HG03196 (cell line): ENCODE results near the gene CCDC178.

ENCODE experiments used
- ATAC-seq: cut with Tn5 transposase; IDR thresholded peaks from one replicate; pipeline ENCODE4 v1.9.1; 2021; ENCODE audit not compliant: unreplicated experiment

Gene CCDC178

GRCh38 chr18:33146014-33146413, 294.5 kb downstream of the CCDC178 start:
- ATAC-seq, result no peak

- ATAC-seq, result no peak
Measured at GRCh38 chr18:33135951-33136660, 304.4 kb downstream of the CCDC178 start.

- ATAC-seq, result no peak
Measured at GRCh38 chr18:33132657-33133056, 307.9 kb downstream of the CCDC178 start.

- no peak for ATAC-seq
Measured at GRCh38 chr18:33128581-33128980, 311.9 kb downstream of the CCDC178 start.

GRCh38 chr18:33123862-33124518, 316.5 kb downstream of the CCDC178 start:
- no peak for ATAC-seq

GRCh38 chr18:33116376-33116775, 324.1 kb downstream of the CCDC178 start:
- ATAC-seq, result no peak

- no peak for ATAC-seq
Measured at GRCh38 chr18:33115917-33116316, 324.6 kb downstream of the CCDC178 start.

GRCh38 chr18:33115476-33115875, 325.0 kb downstream of the CCDC178 start:
- ATAC-seq, result no peak

GRCh38 chr18:33114749-33115148, 325.8 kb downstream of the CCDC178 start:
- no peak for ATAC-seq

- ATAC-seq, result no peak
Measured at GRCh38 chr18:33113416-33113815, 327.1 kb downstream of the CCDC178 start.

- no peak for ATAC-seq
Measured at GRCh38 chr18:33107511-33107910, 333.0 kb downstream of the CCDC178 start.

GRCh38 chr18:33101316-33101715, 339.2 kb downstream of the CCDC178 start:
- no peak for ATAC-seq

- ATAC-seq, result no peak
Measured at GRCh38 chr18:33099626-33100025, 340.9 kb downstream of the CCDC178 start.

GRCh38 chr18:33097126-33097525, 343.4 kb downstream of the CCDC178 start:
- no peak for ATAC-seq

- ATAC-seq, result no peak
Measured at GRCh38 chr18:33090461-33090860, 350.1 kb downstream of the CCDC178 start.

- no peak for ATAC-seq
Measured at GRCh38 chr18:33076601-33077000, 363.9 kb downstream of the CCDC178 start.

- no peak for ATAC-seq
Measured at GRCh38 chr18:33074125-33074524, 366.4 kb downstream of the CCDC178 start.

GRCh38 chr18:33062834-33063364, 377.6 kb downstream of the CCDC178 start:
- no peak for ATAC-seq

GRCh38 chr18:33052886-33053285, 387.6 kb downstream of the CCDC178 start:
- ATAC-seq, result no peak

GRCh38 chr18:33051407-33051806, 389.1 kb downstream of the CCDC178 start:
- no peak for ATAC-seq

- ATAC-seq, result no peak
Measured at GRCh38 chr18:33040213-33040612, 400.3 kb downstream of the CCDC178 start.

- no peak for ATAC-seq
Measured at GRCh38 chr18:33034945-33035344, 405.6 kb downstream of the CCDC178 start.
